H9 (cell line): ENCODE results near the gene CCDC141. TPM values are rescaled to one million over a fixed set of nuclear protein-coding genes. Genes with fewer than 3 reads are reported as not detected.

Source experiments
- DNase-seq: peaks from one replicate; pipeline ENCODE4 v3.0.0-alpha.2; 2017
- H2AFZ ChIP-seq: one replicate; pipeline ENCODE4 v1.6.1; 2013; ENCODE audit warnings: mild to moderate bottlenecking, low read length, control low read depth, moderate library complexity
- H2AK5ac ChIP-seq: 2 replicates; pipeline ENCODE4 v1.6.1; 2013; ENCODE audit warnings: low read length, control low read depth, mixed read lengths; ENCODE audit not compliant: insufficient read length
- H2BK120ac ChIP-seq: one replicate; pipeline ENCODE4 v1.6.1; 2013; ENCODE audit warnings: low read depth, mild to moderate bottlenecking, low read length, control low read depth, inconsistent platforms; ENCODE audit not compliant: poor library complexity, severe bottlenecking
- H2BK12ac ChIP-seq: 2 replicates; pipeline ENCODE4 v1.6.1; 2013; ENCODE audit warnings: low read length, control low read depth, mixed read lengths, low read depth; ENCODE audit not compliant: insufficient read length
- H2BK15ac ChIP-seq: 2 replicates; pipeline ENCODE4 v1.6.1; 2013; ENCODE audit warnings: low read depth, low read length, control low read depth
- H2BK20ac ChIP-seq: one replicate; pipeline ENCODE4 v1.6.1; 2013; ENCODE audit warnings: low read depth, mild to moderate bottlenecking, low read length, control low read depth, inconsistent platforms; ENCODE audit not compliant: poor library complexity, severe bottlenecking
- H2BK5ac ChIP-seq: 2 replicates; pipeline ENCODE4 v1.6.1; 2013; ENCODE audit warnings: low read length, control low read depth, mixed read lengths; ENCODE audit not compliant: insufficient read length
- H3K14ac ChIP-seq: 2 replicates; pipeline ENCODE4 v1.6.1; 2013; ENCODE audit warnings: low read length, control low read depth; ENCODE audit not compliant: insufficient read depth
- H3K18ac ChIP-seq: 2 replicates; pipeline ENCODE4 v1.6.1; 2013; ENCODE audit warnings: low read depth, mild to moderate bottlenecking, mixed read lengths, low read length, control low read depth; ENCODE audit not compliant: insufficient read length
- H3K23ac ChIP-seq: 2 replicates; pipeline ENCODE4 v1.6.1; 2013; ENCODE audit warnings: low read length, control low read depth, mixed read lengths, low read depth; ENCODE audit not compliant: insufficient read length
- H3K23me2 ChIP-seq: 2 replicates; pipeline ENCODE4 v1.6.1; 2013; ENCODE audit warnings: low read depth, mild to moderate bottlenecking, mixed read lengths, low read length, control low read depth; ENCODE audit not compliant: insufficient read length, poor library complexity, severe bottlenecking
- H3K27ac ChIP-seq: 2 replicates; pipeline ENCODE4 v1.5.1; 2013; ENCODE audit warnings: low read length, control low read depth, mixed read lengths, low read depth; ENCODE audit not compliant: insufficient read length
- H3K27me3 ChIP-seq: 2 replicates; pipeline ENCODE4 v1.6.1; 2013; ENCODE audit warnings: low read length, control low read depth, inconsistent platforms; ENCODE audit not compliant: insufficient read depth
- H3K4ac ChIP-seq: 2 replicates; pipeline ENCODE4 v1.6.1; 2013; ENCODE audit warnings: low read depth, mild to moderate bottlenecking, control low read depth, inconsistent platforms, low read length, moderate library complexity
- H3K4me1 ChIP-seq: 2 replicates; pipeline ENCODE4 v1.6.1; 2013; ENCODE audit warnings: low read length, control low read depth, inconsistent platforms; ENCODE audit not compliant: insufficient read depth
- H3K4me2 ChIP-seq: 2 replicates; pipeline ENCODE4 v1.6.1; 2013; ENCODE audit warnings: low read length, control low read depth, mixed read lengths; ENCODE audit not compliant: insufficient read length, insufficient read depth
- H3K56ac ChIP-seq: 2 replicates; pipeline ENCODE4 v1.6.1; 2013; ENCODE audit warnings: low read depth, mild to moderate bottlenecking, mixed read lengths, low read length, control low read depth; ENCODE audit not compliant: insufficient read length
- H3K79me1 ChIP-seq: 2 replicates; pipeline ENCODE4 v1.6.1; 2013; ENCODE audit warnings: low read depth, mild to moderate bottlenecking, moderate library complexity, low read length, control low read depth, inconsistent platforms; ENCODE audit not compliant: insufficient read depth, poor library complexity, severe bottlenecking
- H3K79me2 ChIP-seq: 2 replicates; pipeline ENCODE4 v1.6.1; 2013; ENCODE audit warnings: low read length, control low read depth, inconsistent platforms; ENCODE audit not compliant: insufficient read depth
- H3K9ac ChIP-seq: 2 replicates; pipeline ENCODE4 v1.6.1; 2013; ENCODE audit warnings: low read length, control low read depth, mixed read lengths; ENCODE audit not compliant: insufficient read length; ENCODE audit errors: extremely low read depth
- H3K9me3 ChIP-seq: one replicate; pipeline ENCODE4 v1.6.1; 2013; ENCODE audit warnings: low read depth, low read length, inconsistent platforms; ENCODE audit not compliant: control insufficient read depth
- H3T11ph ChIP-seq: one replicate; pipeline ENCODE4 v1.6.1; 2013; ENCODE audit warnings: mild to moderate bottlenecking, low read length, control low read depth, inconsistent platforms
- H4K20me1 ChIP-seq: one replicate; pipeline ENCODE4 v1.6.1; 2013; ENCODE audit not compliant: control insufficient read depth, insufficient read length, insufficient read depth
- H4K5ac ChIP-seq: 2 replicates; pipeline ENCODE4 v1.6.1; 2013; ENCODE audit warnings: low read depth, mild to moderate bottlenecking, mixed read lengths, low read length, control low read depth; ENCODE audit not compliant: insufficient read length
- H4K8ac ChIP-seq: replicated peaks from 2 replicates; pipeline ENCODE4 v1.6.1; 2013; ENCODE audit warnings: low read length, control low read depth, mixed read lengths, low read depth; ENCODE audit not compliant: insufficient read length
- H4K91ac ChIP-seq: 2 replicates; pipeline ENCODE4 v1.6.1; 2013; ENCODE audit warnings: low read depth, mild to moderate bottlenecking, moderate library complexity, mixed read lengths, low read length, control low read depth; ENCODE audit not compliant: insufficient read length
- H3K27ac Mint-ChIP-seq, 3 experiments: 2 replicates in 2 of 3; 3 replicates in 1 of 3; pipeline ENCODE4 v1.8.0; 2020 to 2021; ENCODE audit warnings: mixed read lengths in 3 of 3, mild to moderate bottlenecking in 1 of 3, moderate library complexity in 1 of 3
- H3K27me3 Mint-ChIP-seq: 2 replicates; pipeline ENCODE4 v1.8.0; 2021; ENCODE audit warnings: low read depth, mild to moderate bottlenecking, moderate library complexity, mixed read lengths
- H3K36me3 Mint-ChIP-seq, 3 experiments: 2 replicates in 2 of 3; 3 replicates in 1 of 3; pipeline ENCODE4 v1.8.0; 2020 to 2021; ENCODE audit warnings: low read depth in 3 of 3, mixed read lengths in 3 of 3; ENCODE audit not compliant: insufficient read depth in 1 of 3
- H3K4me1 Mint-ChIP-seq, 2 experiments: 2 replicates each; pipeline ENCODE4 v1.8.0; 2020; ENCODE audit warnings: mixed read lengths in 2 of 2
- H3K4me3 Mint-ChIP-seq, 2 experiments: 2 replicates in 1 of 2; 3 replicates in 1 of 2; pipeline ENCODE4 v1.8.0; 2020 to 2021; ENCODE audit warnings: mild to moderate bottlenecking in 2 of 2, mixed read lengths in 2 of 2, moderate library complexity in 1 of 2
- H3K9me3 Mint-ChIP-seq, 2 experiments: 2 replicates in 1 of 2; 3 replicates in 1 of 2; pipeline ENCODE4 v1.8.0; 2020; ENCODE audit warnings: mild to moderate bottlenecking in 2 of 2, mixed read lengths in 2 of 2, moderate library complexity in 1 of 2
- WGBS: extraction: QIAGEN DNeasy Blood & Tissue Kit; methylation state at CpG from one replicate; pipeline ENCODE4 v1.1.7; 2013; ENCODE audit warnings: missing lambda C conversion rate, low lambda C conversion rate, mixed read lengths; ENCODE audit not compliant: insufficient read length; ENCODE audit errors: extremely low coverage; 5-methylcytosine and 5-hydroxymethylcytosine counted together
- total RNA-seq: library from RNA; stranded (reverse); gene quantifications from 2 replicates; pipeline ENCODE4 v1.2.1, GENCODE V29; 2021
- TF ChIP-seq, protein P1 (sequence below): fragments of 200-600 bp; sonication (generic); conservative IDR thresholded peaks from 3 replicates; pipeline ENCODE4 v1.8.0; 2021; ENCODE audit warnings: antibody characterized with exemption, mild to moderate bottlenecking

The CCDC141 gene
- total RNA-seq, 1 experiment from 2014 or later, result 1.0 TPM

DNA sequence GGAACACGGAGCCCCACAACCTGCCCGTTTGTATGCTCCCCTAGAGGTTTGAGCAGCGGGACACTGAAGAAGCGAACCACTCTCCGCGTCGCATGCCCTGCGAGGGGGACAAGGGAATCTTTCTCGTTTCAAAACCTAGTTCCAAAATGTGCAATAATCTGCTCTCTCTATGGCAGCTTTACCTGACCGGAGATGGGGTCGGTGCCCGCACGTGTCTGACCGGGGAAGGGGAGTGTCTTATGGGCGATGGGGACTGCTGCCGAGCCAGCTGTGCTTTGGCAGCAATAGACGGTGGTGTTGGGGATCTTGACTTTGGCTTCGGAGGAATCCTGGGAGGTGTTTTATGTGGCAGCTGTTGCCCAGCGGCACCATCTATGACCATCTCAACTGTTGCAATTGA lies 250.6 kb downstream of the CCDC141 start:
- Histone ChIP-seq H4K8ac (no peak overlapping the region), H2BK15ac (no peak overlapping the region), H3K4me2 (no peak overlapping the region), H2AK5ac (no peak overlapping the region), H3K23ac (no peak overlapping the region), H3K14ac (no peak overlapping the region), H2BK20ac (no peak overlapping the region), H3K18ac (no peak overlapping the region), H2BK12ac (no peak overlapping the region), H3K79me2 (no peaks in the 10 kb centered on the region), H3K9me3 (no peaks in the 10 kb centered on the region), H4K20me1 (no peaks in the 10 kb centered on the region), H2BK120ac (no peak overlapping the region), H2BK5ac (no peak overlapping the region), H3K56ac (no peak overlapping the region), H4K91ac (no peak overlapping the region), H3K79me1 (no peaks in the 10 kb centered on the region), H3K27me3 (no peaks in the 10 kb centered on the region; the same call in 1 of the 2 replicates), H4K5ac (no peak overlapping the region), H3K4me1 (no peaks in the 10 kb centered on the region), H3T11ph (no peak overlapping the region), H3K4ac (no peak overlapping the region), H3K27ac (no peak overlapping the region), H2AFZ (no peak overlapping the region), H3K9ac (no peak overlapping the region), H3K23me2 (no peaks in the 10 kb centered on the region)
- no peaks in the 10 kb centered on the region; the same call in 1 of the 2 replicates for H3K27me3 Mint-ChIP-seq
- WGBS, result no CpG with 5 or more reads among the region's 19 CpGs
- peak overlapping the region in 1 of 3 experiments; percentile 47; a peak in 1 of 7 replicates for H3K27ac Mint-ChIP-seq
- TF ChIP-seq, protein P1, sequence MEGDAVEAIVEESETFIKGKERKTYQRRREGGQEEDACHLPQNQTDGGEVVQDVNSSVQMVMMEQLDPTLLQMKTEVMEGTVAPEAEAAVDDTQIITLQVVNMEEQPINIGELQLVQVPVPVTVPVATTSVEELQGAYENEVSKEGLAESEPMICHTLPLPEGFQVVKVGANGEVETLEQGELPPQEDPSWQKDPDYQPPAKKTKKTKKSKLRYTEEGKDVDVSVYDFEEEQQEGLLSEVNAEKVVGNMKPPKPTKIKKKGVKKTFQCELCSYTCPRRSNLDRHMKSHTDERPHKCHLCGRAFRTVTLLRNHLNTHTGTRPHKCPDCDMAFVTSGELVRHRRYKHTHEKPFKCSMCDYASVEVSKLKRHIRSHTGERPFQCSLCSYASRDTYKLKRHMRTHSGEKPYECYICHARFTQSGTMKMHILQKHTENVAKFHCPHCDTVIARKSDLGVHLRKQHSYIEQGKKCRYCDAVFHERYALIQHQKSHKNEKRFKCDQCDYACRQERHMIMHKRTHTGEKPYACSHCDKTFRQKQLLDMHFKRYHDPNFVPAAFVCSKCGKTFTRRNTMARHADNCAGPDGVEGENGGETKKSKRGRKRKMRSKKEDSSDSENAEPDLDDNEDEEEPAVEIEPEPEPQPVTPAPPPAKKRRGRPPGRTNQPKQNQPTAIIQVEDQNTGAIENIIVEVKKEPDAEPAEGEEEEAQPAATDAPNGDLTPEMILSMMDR, result no peak
- H3K36me3 Mint-ChIP-seq, result no peaks in the 10 kb centered on the region
- no peak for DNase-seq
- H3K4me3 Mint-ChIP-seq, result no peak overlapping the region
- peaks cover 3 to 4% of the 10 kb centered on the region in 2 experiments; a peak in 1 of 4 replicates for H3K4me1 Mint-ChIP-seq
- no peaks in the 10 kb centered on the region; a peak in 1 of 5 replicates for H3K9me3 Mint-ChIP-seq
